ENCODE results near the gene VWA3B.
"Not testable (repeated sequence)": the region's sequence is repeated elsewhere in the genome, so short reads cannot be mapped to it uniquely, and the experiment has no call there.

Gene VWA3B

GRCh38 chr2:98043101-98043500 is 43.9 kb upstream of the VWA3B start:
- TF ChIP-seq CTCF (IDR thresholded peaks at IDR 0.05) = no peak
- Histone ChIP-seq H3K4me3 (ENCODE audit: low read depth in 1 of 2, low read length in 1 of 2) (no peak overlapping the region), H3K27me3 (no peaks in the 10 kb centered on the region), H3K36me3 (no peaks in the 10 kb centered on the region), H3K27ac (no peak overlapping the region), H3K9me3 (no peaks in the 10 kb centered on the region), H3K4me1 (ENCODE audit: control insufficient read depth in 1 of 2, insufficient read depth in 1 of 2, low read depth in 1 of 2, low read length in 1 of 2) (no peaks in the 10 kb centered on the region)

GRCh38 chr2:98044730-98045129 is 42.2 kb upstream of the VWA3B start:
- H3K4me3 ChIP-seq (ENCODE audit: low read depth in 1 of 2, low read length in 1 of 2); H3K4me1 ChIP-seq (ENCODE audit: control insufficient read depth in 1 of 2, insufficient read depth in 1 of 2, low read depth in 1 of 2, low read length in 1 of 2); H3K9me3 ChIP-seq; H3K27ac ChIP-seq; H3K27me3 ChIP-seq; H3K36me3 ChIP-seq: not testable (repeated sequence)

GRCh38 chr2:98050070-98050469 is 36.9 kb upstream of the VWA3B start:
- no peaks in the 10 kb centered on the region for H3K27me3 ChIP-seq
- H3K27ac ChIP-seq = no peak overlapping the region
- no peaks in the 10 kb centered on the region for H3K36me3 ChIP-seq
- TF ChIP-seq CTCF (IDR thresholded peaks at IDR 0.05) = no peak
- H3K4me1 ChIP-seq (ENCODE audit: control insufficient read depth in 1 of 2, insufficient read depth in 1 of 2, low read depth in 1 of 2, low read length in 1 of 2) = no peaks in the 10 kb centered on the region
- H3K4me3 ChIP-seq (ENCODE audit: low read depth in 1 of 2, low read length in 1 of 2) = no peak overlapping the region
- no peaks in the 10 kb centered on the region for H3K9me3 ChIP-seq

- no peaks in the 10 kb centered on the region for H3K9me3 ChIP-seq
- no peak overlapping the region for H3K4me3 ChIP-seq (ENCODE audit: low read depth in 1 of 2, low read length in 1 of 2)
- no peaks in the 10 kb centered on the region for H3K4me1 ChIP-seq (ENCODE audit: control insufficient read depth in 1 of 2, insufficient read depth in 1 of 2, low read depth in 1 of 2, low read length in 1 of 2)
- no peaks in the 10 kb centered on the region for H3K36me3 ChIP-seq
- no peak for TF ChIP-seq CTCF (IDR thresholded peaks at IDR 0.05)
- no peaks in the 10 kb centered on the region for H3K27me3 ChIP-seq
- H3K27ac ChIP-seq = no peak overlapping the region
These were observed 28.6 kb upstream of the VWA3B start for GRCh38 chr2:98058191-98058975.

GRCh38 chr2:98060277-98060676 is 26.7 kb upstream of the VWA3B start:
- Histone ChIP-seq H3K4me1 (ENCODE audit: control insufficient read depth in 1 of 2, insufficient read depth in 1 of 2, low read depth in 1 of 2, low read length in 1 of 2) (no peaks in the 10 kb centered on the region), H3K27ac (no peak overlapping the region), H3K36me3 (no peaks in the 10 kb centered on the region), H3K4me3 (ENCODE audit: low read depth in 1 of 2, low read length in 1 of 2) (no peak overlapping the region), H3K9me3 (no peaks in the 10 kb centered on the region), H3K27me3 (no peaks in the 10 kb centered on the region)
- TF ChIP-seq CTCF (IDR thresholded peaks at IDR 0.05) = no peak

GRCh38 chr2:98063291-98063854 is 23.6 kb upstream of the VWA3B start:
- Histone ChIP-seq H3K27me3 (no peaks in the 10 kb centered on the region), H3K4me1 (ENCODE audit: control insufficient read depth in 1 of 2, insufficient read depth in 1 of 2, low read depth in 1 of 2, low read length in 1 of 2) (no peaks in the 10 kb centered on the region), H3K4me3 (ENCODE audit: low read depth in 1 of 2, low read length in 1 of 2) (no peak overlapping the region), H3K27ac (no peak overlapping the region), H3K9me3 (no peaks in the 10 kb centered on the region), H3K36me3 (no peaks in the 10 kb centered on the region)
- TF ChIP-seq CTCF (IDR thresholded peaks at IDR 0.05) = no peak

Measured in neutrophil (primary cell).